Mesenteric fat pad (tissue), 1 donor: ENCODE measurements around the gene ZCCHC10. TPM values are rescaled to one million over a fixed set of nuclear protein-coding genes. Genes with fewer than 3 reads are reported as not detected.
"Not testable (repeated sequence)": the region's sequence is repeated elsewhere in the genome, so short reads cannot be mapped to it uniquely, and the experiment has no call there.

Experiments used
- DNase-seq: peaks from one replicate; pipeline ENCODE4 v3.0.0-alpha.2; 2020; ENCODE audit warnings: low spot score
- total RNA-seq: library from RNA; stranded (reverse); fragmentation: NEBNext Ultra II Directional; extraction: Animal tissue kit (Norgen Biotek cat#: 25700); gene quantifications from one replicate; pipeline ENCODE4 v1.2.1, GENCODE V29; 2021
- donor health status: DM: yes; HTN: yes; CAD: no.

Gene ZCCHC10
- total RNA-seq, 1 donor from 2014 or later = 13.9 TPM

GRCh38 chr5:133046560-133046959 lies 20.2 kb upstream of the ZCCHC10 start:
- not testable (repeated sequence) for DNase-seq

- no peak for DNase-seq
These were observed 15.6 kb upstream of the ZCCHC10 start for GRCh38 chr5:133041910-133042309.

GRCh38 chr5:133041157-133041784 lies 14.9 kb upstream of the ZCCHC10 start:
- no peak for DNase-seq

GRCh38 chr5:133036677-133037076 lies 10.3 kb upstream of the ZCCHC10 start:
- not testable (repeated sequence) for DNase-seq

- no peak for DNase-seq
These were observed 8.9 kb upstream of the ZCCHC10 start for GRCh38 chr5:133035224-133035623.

GRCh38 chr5:133034064-133034463 lies 7.7 kb upstream of the ZCCHC10 start:
- no peak for DNase-seq

GRCh38 chr5:133032852-133033742 lies 6.7 kb upstream of the ZCCHC10 start:
- DNase-seq = no peak

GRCh38 chr5:133030343-133031005 lies 4.1 kb upstream of the ZCCHC10 start:
- no peak for DNase-seq

- DNase-seq = no peak
These were observed 3.1 kb upstream of the ZCCHC10 start for GRCh38 chr5:133029416-133029815.

- no peak for DNase-seq
These were observed 360 bp upstream of the ZCCHC10 start for GRCh38 chr5:133026664-133027153.

- not testable (repeated sequence) for DNase-seq
These were observed 6.9 kb downstream of the ZCCHC10 start for GRCh38 chr5:133019471-133019870.

- DNase-seq = no peak
These were observed 8.4 kb downstream of the ZCCHC10 start for GRCh38 chr5:133017964-133018363.

GRCh38 chr5:133015466-133015865 lies 10.9 kb downstream of the ZCCHC10 start:
- no peak for DNase-seq

GRCh38 chr5:133008455-133008854 lies 17.9 kb downstream of the ZCCHC10 start:
- not testable (repeated sequence) for DNase-seq

GRCh38 chr5:133006653-133007052 lies 19.7 kb downstream of the ZCCHC10 start:
- DNase-seq = no peak

- no peak for DNase-seq
These were observed 27.1 kb downstream of the ZCCHC10 start for GRCh38 chr5:132999246-132999645.

- no peak for DNase-seq
These were observed 27.8 kb downstream of the ZCCHC10 start for GRCh38 chr5:132998556-132998955.

- DNase-seq = no peak
These were observed 30.0 kb downstream of the ZCCHC10 start for GRCh38 chr5:132996307-132996706.

GRCh38 chr5:132987531-132988408 lies 38.6 kb downstream of the ZCCHC10 start:
- no peak for DNase-seq

- DNase-seq = not testable (repeated sequence)
These were observed 43.4 kb downstream of the ZCCHC10 start for GRCh38 chr5:132982971-132983370.

GRCh38 chr5:132981288-132981687 lies 45.1 kb downstream of the ZCCHC10 start:
- DNase-seq = no peak
